K562 (cell line): Measurements from ENCODE around the gene RNF103. TPM values are rescaled to one million over a fixed set of nuclear protein-coding genes. Genes with fewer than 3 reads are reported as not detected.
"Not testable (repeated sequence)": the region's sequence is repeated elsewhere in the genome, so short reads cannot be mapped to it uniquely, and the experiment has no call there.

Experiments
- ATAC-seq: fragments of 200-7000 bp; cut with Tn5 transposase; 3 replicates; pipeline ENCODE4 v1.9.1; 2020; ENCODE audit warnings: moderate library complexity
- BruUV-seq: library from RNA; stranded (reverse); fragments of 400-500 nt; replicated peaks from 2 replicates; lab custom pipeline; 2021; lab: Mats Ljungman, UMichigan
- CTCF ChIA-PET: fragments of 300-600 bp; formaldehyde crosslinking; extraction: SDS; loops from one replicate; lab custom pipeline; 2021; ENCODE audit warnings: low intra/inter-chr PET ratio; lab: Yijun Ruan, JAX
- POLR2A ChIA-PET: fragments of 300-600, 350-650 bp; sonication (Branson Sonifier 250); formaldehyde crosslinking; extraction: SDS; loops from one replicate; lab custom pipeline; 2021; ENCODE audit warnings: antibody characterized with exemption, inconsistent platforms; lab: Yijun Ruan, JAX
- DNase-seq, 4 experiments: peaks; one replicate each; pipeline versions ENCODE4 v3.0.0 to v3.0.0-alpha.2; 2011 to 2018; ENCODE audit warnings: low spot score in 3 of 4, mixed read lengths in 3 of 4; ENCODE audit errors: extremely low read depth in 1 of 4
- FAIRE-seq: peaks from 2 replicates; lab custom pipeline; 2011; peaks lifted over from hg19 to GRCh38; lab: Jason Lieb, UNC
- H2AFZ ChIP-seq: 2 replicates; pipeline ENCODE4 v1.6.0; 2011; ENCODE audit warnings: low read depth, low read length, control low read depth, inconsistent platforms
- H3K27ac ChIP-seq: fragments of 200-600 bp; 3 replicates; pipeline ENCODE4 v1.8.0; 2011; ENCODE audit warnings: low read depth, mild to moderate bottlenecking, control low read depth, inconsistent platforms, low read length, moderate library complexity, mixed read lengths; ENCODE audit errors: extremely low read depth
- H3K27me3 ChIP-seq, 2 experiments: fragments of 300-600 bp in 1 of 2; 2 replicates in 1 of 2; 3 replicates in 1 of 2; pipeline versions ENCODE4 v1.6.0 to v1.8.0; 2011; ENCODE audit warnings: inconsistent platforms in 2 of 2, low read length in 2 of 2, mild to moderate bottlenecking in 1 of 2, mixed read lengths in 1 of 2, moderate library complexity in 1 of 2; ENCODE audit not compliant: control insufficient read depth in 2 of 2, insufficient read depth in 2 of 2
- H3K36me3 ChIP-seq: fragments of 300-600 bp; 3 replicates; pipeline ENCODE4 v1.8.0; 2011; ENCODE audit warnings: mild to moderate bottlenecking, low read length, inconsistent platforms; ENCODE audit not compliant: control insufficient read depth, insufficient read depth
- H3K4me1 ChIP-seq, 2 experiments: fragments of 200-600 bp in 1 of 2; replicated peaks in 1 of 2; 2 replicates in 1 of 2; 3 replicates in 1 of 2; pipeline versions ENCODE4 v1.5.1 to v1.8.0; 2011; ENCODE audit warnings: inconsistent platforms in 2 of 2, low read length in 2 of 2, mild to moderate bottlenecking in 1 of 2, mixed read lengths in 1 of 2, moderate library complexity in 1 of 2; ENCODE audit not compliant: control insufficient read depth in 2 of 2, insufficient read depth in 2 of 2
- H3K4me2 ChIP-seq: 2 replicates; pipeline ENCODE4 v1.6.1; 2011; ENCODE audit warnings: low read length, control low read depth, inconsistent platforms, mixed read lengths; ENCODE audit not compliant: insufficient read depth
- H3K4me3 ChIP-seq: fragments of 200-600 bp; sonication (generic), shearing (Covaris generic); 2 replicates; pipeline ENCODE4 v1.5.1; 2016; ENCODE audit warnings: control low read depth, inconsistent platforms
- H3K79me2 ChIP-seq: fragments of 200-600 bp; 3 replicates; pipeline ENCODE4 v1.8.0; 2011; ENCODE audit warnings: low read length, inconsistent platforms; ENCODE audit not compliant: control insufficient read depth, insufficient read depth
- H3K9ac ChIP-seq, 2 experiments: 2 replicates each; pipeline versions ENCODE4 v1.6.0 to v1.6.1; 2011; ENCODE audit warnings: low read depth in 2 of 2, low read length in 2 of 2, control low read depth in 1 of 2, inconsistent platforms in 1 of 2, mild to moderate bottlenecking in 1 of 2, mixed read lengths in 1 of 2; ENCODE audit not compliant: insufficient read depth in 1 of 2
- H3K9me1 ChIP-seq: one replicate; pipeline ENCODE4 v1.6.0; 2011; ENCODE audit warnings: inconsistent platforms, mild to moderate bottlenecking, low read length, moderate library complexity; ENCODE audit not compliant: control insufficient read depth, insufficient read depth
- H3K9me3 ChIP-seq: replicated peaks from 2 replicates; pipeline ENCODE4 v1.5.1; 2011; ENCODE audit warnings: low read depth, low read length, inconsistent platforms; ENCODE audit not compliant: control insufficient read depth, insufficient read depth
- H4K20me1 ChIP-seq: replicated peaks from 2 replicates; pipeline ENCODE4 v1.6.1; 2011; ENCODE audit warnings: low read length, inconsistent platforms, mixed read lengths; ENCODE audit not compliant: control insufficient read depth, insufficient read depth
- ELF1 ChIP-seq: fragments of 200-800 bp; sonication (Bioruptor generic); IDR thresholded peaks from 2 replicates; pipeline ENCODE4 v1.6.1; 2016; ENCODE audit warnings: missing genetic modification characterization, missing compliant biosample characterization
- HNRNPH1 ChIP-seq: fragments of 200-400 bp; formaldehyde crosslinking; optimal IDR thresholded peaks from 2 replicates; pipeline ENCODE3; 2017; ENCODE audit warnings: low read depth, mild to moderate bottlenecking, low read length, moderate library complexity
- KDM1A ChIP-seq, 2 experiments: fragments of 450-650 bp; IDR thresholded peaks; 2 replicates each; pipeline ENCODE4 v1.6.1; 2016; ENCODE audit warnings: mild to moderate bottlenecking in 2 of 2
- L3MBTL2 ChIP-seq: fragments of 450-650 bp; IDR thresholded peaks from 2 replicates; pipeline ENCODE4 v1.6.1; 2016; ENCODE audit warnings: mild to moderate bottlenecking, moderate library complexity
- MCM3 ChIP-seq: fragments of 450-650 bp; IDR thresholded peaks from 2 replicates; pipeline ENCODE4 v1.6.1; 2016
- MCM7 ChIP-seq, 2 experiments: fragments of 450-650 bp; IDR thresholded peaks; 2 replicates each; pipeline ENCODE4 v1.6.1; 2016 to 2018
- MEF2D ChIP-seq: conservative IDR thresholded peaks from 2 replicates; pipeline ENCODE4 v1.6.1; 2016; ENCODE audit warnings: low read depth, missing genetic modification characterization, missing compliant biosample characterization
- NRF1 ChIP-seq, 2 experiments: fragments of 450-650 bp; IDR thresholded peaks in 1 of 2; conservative IDR thresholded peaks in 1 of 2; 2 replicates each; pipeline ENCODE4 v1.6.1; 2014; ENCODE audit warnings: mild to moderate bottlenecking in 2 of 2
- SAFB2 ChIP-seq: fragments of 200-400 bp; formaldehyde crosslinking; IDR thresholded peaks from 2 replicates; pipeline ENCODE4 v1.6.1; 2018; ENCODE audit warnings: borderline replicate concordance, low read length, low read depth, moderate library complexity; ENCODE audit not compliant: severe bottlenecking
- TCF7L2 ChIP-seq: fragments of 150-350 bp; IDR thresholded peaks from 2 replicates; pipeline ENCODE4 v1.6.1; 2016; ENCODE audit warnings: low read depth, mild to moderate bottlenecking, low read length, moderate library complexity
- XRCC5 ChIP-seq: fragments of 200-400 bp; formaldehyde crosslinking; IDR thresholded peaks from 2 replicates; pipeline ENCODE4 v1.6.1; 2017; ENCODE audit warnings: low read depth, mild to moderate bottlenecking, low read length
- ZBTB8A ChIP-seq: fragments of 450-650 bp; IDR thresholded peaks from 2 replicates; pipeline ENCODE4 v1.6.1; 2018; ENCODE audit warnings: mild to moderate bottlenecking, moderate library complexity; ENCODE audit not compliant: partially characterized antibody
- ZFP1 ChIP-seq: fragments of 450-650 bp; formaldehyde crosslinking; IDR thresholded peaks from 2 replicates; pipeline ENCODE4 v1.4.0; 2020; ENCODE audit warnings: mild to moderate bottlenecking, mixed read lengths
- ZKSCAN3 ChIP-seq: fragments of 250-450 bp; sonication (Bioruptor Pico); IDR thresholded peaks from 2 replicates; pipeline ENCODE4 v1.4.0; 2020
- ZNF146 ChIP-seq: IDR thresholded peaks from one replicate; pipeline ENCODE4 v1.6.1; 2018; ENCODE audit warnings: missing compliant biosample characterization; ENCODE audit not compliant: unreplicated experiment
- ZNF24 ChIP-seq: fragments of 450-650 bp; IDR thresholded peaks from 2 replicates; pipeline ENCODE4 v1.6.1; 2016
- ZNF263 ChIP-seq: sonication (generic); formaldehyde crosslinking; IDR thresholded peaks from 2 replicates; pipeline ENCODE4 v1.8.0; 2022; ENCODE audit warnings: mild to moderate bottlenecking, missing genetic modification reagents, borderline replicate concordance
- ZNF695 ChIP-seq: fragments of 450-650 bp; formaldehyde crosslinking; IDR thresholded peaks from 2 replicates; pipeline ENCODE4 v1.4.0; 2020; ENCODE audit warnings: mild to moderate bottlenecking, moderate library complexity
- ZNF785 ChIP-seq: fragments of 250-450 bp; sonication (Bioruptor Pico); IDR thresholded peaks from 2 replicates; pipeline ENCODE4 v1.4.0; 2020; ENCODE audit warnings: mild to moderate bottlenecking
- WGBS: fragments of 100-300 bp; shearing (Covaris generic); methylation state at CpG from one replicate; pipeline ENCODE4 v1.1.6; 2016; ENCODE audit warnings: low coverage, mixed read lengths; ENCODE audit not compliant: insufficient coverage; ENCODE audit errors: missing lambda C conversion rate; 5-methylcytosine and 5-hydroxymethylcytosine counted together
- in situ Hi-C: fragments of 300-500 bp; cut with MboI; formaldehyde crosslinking; loops from 4 replicates; pipeline ENCODE4 v1.15.0; 2018; ENCODE audit warnings: inconsistent platforms, mixed read lengths
- intact Hi-C: fragments of 100-400 bp; cut with micrococcal nuclease; formaldehyde crosslinking; loops from 2 replicates; pipeline ENCODE4 v1.14.2; 2022
- polyA plus RNA-seq, 8 experiments: library from polyadenylated mRNA; depleted of rRNA in 4 of 8; stranded (reverse) in 5 of 8; unstranded in 3 of 8; fragments of >200 nt; fragmentation: Nextera tagmentation in 2 of 8; fragmentation: Illumina TruSeq in 1 of 8; extraction: Ambion mirVana in 2 of 8; extraction: Trizol in 1 of 8; gene quantifications; 2 replicates each; pipeline versions ENCODE4 v1.2.1 to v1.2.3, GENCODE V29; 2011 to 2014; ENCODE audit warnings: inconsistent platforms in 1 of 8, missing spikeins in 1 of 8
- total RNA-seq, 7 experiments: library from RNA; depleted of rRNA in 6 of 7; stranded (reverse); fragments of >200 nt in 6 of 7; fragmentation: Illumina TruSeq in 2 of 7; extraction: Trizol in 2 of 7; gene quantifications; 2 replicates each; pipeline versions ENCODE4 v1.2.1 to v1.2.3, GENCODE V29; 2011 to 2021; ENCODE audit warnings: low replicate concordance in 1 of 7

RNF103 gene
- total and polyA plus RNA-seq, 9 of the 15 experiments (the other 6 are each of a cell fraction or from before 2014, with no cell fraction given), result 1.2 to 6.8 (median 4.6) TPM

DNA sequence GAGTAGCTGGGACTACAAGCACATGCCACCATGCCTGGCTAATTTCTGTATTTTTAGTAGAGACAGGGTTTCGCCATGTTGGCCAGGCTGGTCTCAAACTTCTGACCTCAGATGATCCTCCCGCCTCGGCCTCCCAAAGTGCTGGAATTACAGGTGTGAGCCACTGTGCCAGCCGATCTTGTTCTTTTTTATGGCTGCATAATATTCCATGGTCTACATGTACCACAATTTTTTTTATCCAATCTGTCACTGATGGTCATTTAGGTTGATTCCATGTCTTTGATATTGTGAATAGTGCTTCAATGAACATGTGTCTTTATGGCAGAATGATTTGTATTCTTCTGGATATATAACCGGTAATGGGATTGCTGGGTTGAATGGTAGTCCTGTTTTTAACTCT is 34.0 kb downstream of the RNF103 start:
- H3K27ac ChIP-seq, H2AFZ ChIP-seq, H3K9me1 ChIP-seq, H3K4me3 ChIP-seq, ATAC-seq, DNase-seq, H3K4me1 ChIP-seq, BruUV-seq, H3K79me2 ChIP-seq, intact Hi-C loops, in situ Hi-C loops, H3K36me3 ChIP-seq, H3K4me2 ChIP-seq, CTCF ChIA-PET, H3K9ac ChIP-seq, H3K27me3 ChIP-seq, FAIRE-seq, H3K9me3 ChIP-seq, H4K20me1 ChIP-seq: not testable (repeated sequence)
- TF ChIP-seq ZNF146 (CRISPR knock-in tag) (peak; percentile 79), KDM1A (IDR thresholded peaks at IDR 0.05) (0 out of 4 replicates have a peak, but pooled peaks of 1 of the 2 experiments have one; percentile 25)
- 17% methylated on average over 5 of the region's 5 CpGs for WGBS
- POLR2A ChIA-PET, result interaction anchor here (1.6 kb wide), 1 partner anchor 19 kb away, joined by 5 read pairs; no protein-coding TSS in a partner anchor

DNA sequence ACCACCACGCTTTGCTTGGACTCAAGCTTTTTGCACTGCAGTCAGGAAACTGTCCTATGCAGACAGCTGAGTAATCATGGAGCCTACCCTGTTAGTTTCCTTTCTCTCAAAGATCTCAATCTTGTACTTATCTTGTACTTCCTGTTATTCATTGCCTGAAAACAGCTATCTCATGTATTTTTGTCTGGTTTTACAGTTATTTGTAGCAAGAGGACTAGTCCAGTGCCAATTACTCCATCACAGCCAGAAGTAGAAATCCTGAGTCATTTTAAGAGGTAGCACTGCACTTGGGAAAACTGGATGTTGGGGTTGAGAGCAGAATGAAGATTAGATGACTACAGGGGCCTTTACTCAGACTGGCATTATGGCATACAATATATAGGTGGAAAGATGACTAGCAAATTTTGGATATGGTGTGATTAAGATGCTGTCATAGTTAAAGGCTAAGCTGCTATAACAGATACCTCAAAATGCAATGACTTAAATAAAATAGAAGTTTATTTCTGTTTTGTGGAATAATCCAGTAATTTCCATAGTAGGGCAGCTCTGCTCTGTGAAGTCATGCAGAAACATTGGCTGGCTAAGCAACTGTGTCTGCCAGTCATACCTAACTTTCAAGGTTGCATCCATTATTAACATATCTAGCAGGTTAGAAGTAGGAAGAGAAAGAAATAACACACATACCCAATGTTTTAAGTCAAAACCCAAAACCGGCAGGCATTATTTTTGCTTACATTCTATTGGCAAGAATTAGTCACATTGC is 39.3 kb downstream of the RNF103 start:
- Histone ChIP-seq H3K9me3 (no peaks in the 10 kb centered on the region), H3K4me3 (no peak overlapping the region), H2AFZ (peak overlapping the region; percentile 60), H3K9me1 (no peaks in the 10 kb centered on the region), H4K20me1 (no peaks in the 10 kb centered on the region), H3K27me3 (no peaks in the 10 kb centered on the region), H3K4me1 (peaks cover 0 to 12% of the 10 kb centered on the region in 2 experiments; a peak in 2 of 5 replicates), H3K4me2 (peak overlapping the region; percentile 9; the same call in 1 of the 2 replicates), H3K9ac (no peak overlapping the region), H3K36me3 (no peaks in the 10 kb centered on the region), H3K79me2 (no peaks in the 10 kb centered on the region), H3K27ac (peak overlapping the region; percentile 51)
- DNase-seq, result peak in 2 of 4 experiments; percentile 20 to 22
- no TSS peak for BruUV-seq
- POLR2A ChIA-PET, result interaction anchor here (1.2 to 1.5 kb wide), 5 partner anchors 9 to 45 kb away, joined by 3 to 7 read pairs (median 3); partner anchors contain the start of gene CHMP3
- peak; percentile 48 for FAIRE-seq
- intact Hi-C loops, result no loop called here
- in situ Hi-C loops, result no loop called here
- WGBS, result 9% methylated on average over 2 of the region's 2 CpGs
- CTCF ChIA-PET, result no interaction called here
- ATAC-seq, result peak; percentile 83
- no peak for TF ChIP-seq MCM7 (IDR thresholded peaks at IDR 0.05)
- no peak for TF ChIP-seq MCM3
- no peak for TF ChIP-seq XRCC5
- no peak for TF ChIP-seq ZNF785
- TF ChIP-seq ELF1 (tag), result peak; percentile 73
- no peak for TF ChIP-seq HNRNPH1
- TF ChIP-seq ZKSCAN3 (CRISPR knock-in tag), result no peak
- TF ChIP-seq SAFB2, result no peak
- no peak for TF ChIP-seq ZFP1
- no peak for TF ChIP-seq ZNF263 (CRISPR knock-in tag)
- no peak for TF ChIP-seq L3MBTL2
- peak; percentile 84 for TF ChIP-seq MEF2D (tag)
- no peak for TF ChIP-seq ZBTB8A
- TF ChIP-seq ZNF24, result no peak; the same call in 1 of the 2 replicates
- 0 out of 4 replicates have a peak, but pooled peaks of 1 of the 2 experiments have one; percentile 22 for TF ChIP-seq NRF1 (conservative IDR thresholded peaks at IDR 0.05 in 1 of 2, IDR thresholded peaks at IDR 0.05 in 1 of 2)
- TF ChIP-seq TCF7L2, result no peak
- no peak for TF ChIP-seq ZNF695 (CRISPR knock-in tag)
